Measurements from ENCODE around the gene ZNF532. TPM values are rescaled to one million over a fixed set of nuclear protein-coding genes. Genes with fewer than 3 reads are reported as not detected.

Gene ZNF532
- total RNA-seq, 1 donor = 49.6 TPM

GRCh38 chr18:58831606-58832005 is 33.1 kb upstream of the ZNF532 start:
- TF ChIP-seq CTCF (IDR thresholded peaks at IDR 0.05; ENCODE audit: extremely low read depth, low read depth, low read length) = no peak
- Histone ChIP-seq H3K27ac (ENCODE audit: low read depth, low read length) (no peak overlapping the region), H3K4me3 (ENCODE audit: insufficient read depth, low read length) (no peak overlapping the region), H3K27me3 (ENCODE audit: insufficient read depth, low read length) (no peaks in the 10 kb centered on the region), H2AFZ (ENCODE audit: low read length) (no peak overlapping the region), H3K9me3 (ENCODE audit: low read depth, low read length) (no peaks in the 10 kb centered on the region), H3K79me2 (ENCODE audit: insufficient read depth, low read length) (no peaks in the 10 kb centered on the region), H4K20me1 (ENCODE audit: insufficient read depth, low read length) (no peaks in the 10 kb centered on the region), H3K4me1 (ENCODE audit: insufficient read depth, low read length) (peaks cover 9% of the 10 kb centered on the region), H3K36me3 (ENCODE audit: insufficient read depth, low read length) (no peaks in the 10 kb centered on the region), H3K4me2 (ENCODE audit: insufficient read depth, low read length) (peak overlapping the region; percentile 1)
- peak; percentile 87 for DNase-seq (ENCODE audit: insufficient read length, low spot score, missing footprints)

- H4K20me1 ChIP-seq (ENCODE audit: insufficient read depth, low read length) = no peaks in the 10 kb centered on the region
- no peak overlapping the region for H3K4me2 ChIP-seq (ENCODE audit: insufficient read depth, low read length)
- no peaks in the 10 kb centered on the region for H3K79me2 ChIP-seq (ENCODE audit: insufficient read depth, low read length)
- no peak overlapping the region for H2AFZ ChIP-seq (ENCODE audit: low read length)
- H3K27me3 ChIP-seq (ENCODE audit: insufficient read depth, low read length) = no peaks in the 10 kb centered on the region
- no peaks in the 10 kb centered on the region for H3K36me3 ChIP-seq (ENCODE audit: insufficient read depth, low read length)
- no peak overlapping the region for H3K27ac ChIP-seq (ENCODE audit: low read depth, low read length)
- H3K9me3 ChIP-seq (ENCODE audit: low read depth, low read length) = peaks cover 4% of the 10 kb centered on the region
- TF ChIP-seq CTCF (IDR thresholded peaks at IDR 0.05; ENCODE audit: extremely low read depth, low read depth, low read length) = no peak
- DNase-seq (ENCODE audit: insufficient read length, low spot score, missing footprints) = no peak
- no peaks in the 10 kb centered on the region for H3K4me1 ChIP-seq (ENCODE audit: insufficient read depth, low read length)
- no peak overlapping the region for H3K4me3 ChIP-seq (ENCODE audit: insufficient read depth, low read length)
These were observed 26.4 kb upstream of the ZNF532 start for GRCh38 chr18:58838165-58838860.

DNA sequence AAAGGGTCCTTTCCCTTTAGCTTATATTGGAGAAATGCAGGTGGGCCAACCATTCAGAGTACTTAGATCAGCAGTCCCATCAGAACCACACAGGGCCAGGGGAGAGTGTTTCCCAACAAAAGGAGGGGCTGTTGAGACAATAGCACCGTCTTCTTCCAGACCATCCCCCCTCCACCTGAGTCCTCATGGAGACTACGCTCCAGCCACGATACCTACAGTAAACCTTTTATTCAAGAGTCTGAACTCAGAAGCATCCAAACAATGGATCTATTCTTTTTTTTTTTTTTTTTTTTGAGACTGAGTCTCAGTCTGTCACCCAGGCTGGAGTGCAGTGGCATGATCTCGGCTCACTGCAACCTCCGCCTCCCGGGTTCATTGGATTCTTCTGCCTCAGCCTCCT is 25.7 kb upstream of the ZNF532 start:
- Histone ChIP-seq H3K36me3 (ENCODE audit: insufficient read depth, low read length) (no peaks in the 10 kb centered on the region), H4K20me1 (ENCODE audit: insufficient read depth, low read length) (no peaks in the 10 kb centered on the region), H3K4me1 (ENCODE audit: insufficient read depth, low read length) (no peaks in the 10 kb centered on the region), H3K4me2 (ENCODE audit: insufficient read depth, low read length) (no peak overlapping the region), H3K27ac (ENCODE audit: low read depth, low read length) (no peak overlapping the region), H2AFZ (ENCODE audit: low read length) (no peak overlapping the region), H3K4me3 (ENCODE audit: insufficient read depth, low read length) (no peak overlapping the region), H3K9me3 (ENCODE audit: low read depth, low read length) (peaks cover 4% of the 10 kb centered on the region), H3K79me2 (ENCODE audit: insufficient read depth, low read length) (no peaks in the 10 kb centered on the region), H3K27me3 (ENCODE audit: insufficient read depth, low read length) (no peaks in the 10 kb centered on the region)
- TF ChIP-seq CTCF (IDR thresholded peaks at IDR 0.05; ENCODE audit: extremely low read depth, low read depth, low read length) = no peak
- DNase-seq (ENCODE audit: insufficient read length, low spot score, missing footprints) = no peak

DNA sequence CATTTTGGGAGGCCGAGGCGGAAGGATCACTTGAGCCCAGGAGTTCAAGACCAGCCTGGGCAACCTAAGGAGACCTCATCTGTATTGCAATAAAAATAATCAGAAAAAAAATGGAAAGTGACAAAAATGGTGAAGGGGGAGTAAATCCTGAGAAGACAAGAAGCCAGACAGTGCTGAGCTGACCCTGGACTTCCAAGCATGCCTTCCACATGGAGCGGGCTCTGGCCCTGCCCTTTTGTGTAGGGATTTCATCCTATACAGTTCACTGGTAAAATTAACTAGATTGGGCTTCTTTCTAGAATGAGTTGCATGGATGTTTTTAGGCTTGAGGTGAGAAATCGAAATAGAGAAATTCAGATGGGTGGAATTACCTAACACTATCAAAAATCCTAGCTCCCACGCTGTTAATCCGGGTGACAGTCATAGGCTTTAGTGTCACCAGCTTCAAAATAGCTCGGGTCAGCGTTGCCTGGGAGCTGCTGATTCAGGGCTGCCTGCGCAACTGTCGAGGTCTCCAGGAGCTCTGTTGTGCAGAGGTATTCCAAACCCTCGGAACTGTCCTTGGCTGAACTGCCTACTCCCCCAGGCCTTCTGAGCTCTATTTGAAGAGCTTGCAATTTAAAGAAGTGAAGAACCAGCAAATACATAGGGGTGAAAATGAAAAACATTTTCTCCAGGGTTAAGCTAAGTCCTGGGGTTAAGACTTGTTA is 21.5 kb upstream of the ZNF532 start:
- DNase-seq (ENCODE audit: insufficient read length, low spot score, missing footprints) = no peak
- H3K4me2 ChIP-seq (ENCODE audit: insufficient read depth, low read length) = no peak overlapping the region
- H3K27ac ChIP-seq (ENCODE audit: low read depth, low read length) = no peak overlapping the region

More for the DNA sequence above, 21.5 kb upstream of the ZNF532 start:
- TF ChIP-seq CTCF (IDR thresholded peaks at IDR 0.05; ENCODE audit: extremely low read depth, low read depth, low read length) = no peak
- no peaks in the 10 kb centered on the region for H3K36me3 ChIP-seq (ENCODE audit: insufficient read depth, low read length)
- H3K79me2 ChIP-seq (ENCODE audit: insufficient read depth, low read length) = no peaks in the 10 kb centered on the region
- no peaks in the 10 kb centered on the region for H3K27me3 ChIP-seq (ENCODE audit: insufficient read depth, low read length)
- no peak overlapping the region for H2AFZ ChIP-seq (ENCODE audit: low read length)
- H3K4me3 ChIP-seq (ENCODE audit: insufficient read depth, low read length) = no peak overlapping the region
- no peaks in the 10 kb centered on the region for H4K20me1 ChIP-seq (ENCODE audit: insufficient read depth, low read length)
- H3K4me1 ChIP-seq (ENCODE audit: insufficient read depth, low read length) = no peaks in the 10 kb centered on the region
- H3K9me3 ChIP-seq (ENCODE audit: low read depth, low read length) = peaks cover 4% of the 10 kb centered on the region

Measured in osteoblast (primary cell).